NCI-H446 treated with DMSO at 0.1 percent for 48 hours (cell line): ENCODE data around the gene PARP12.

Experiments
- DNase-seq: peaks from one replicate; lab custom pipeline; 2025; lab: John Stamatoyannopoulos, UW

Gene PARP12

GRCh38 chr7:140059273-140060242 is 3.2 kb downstream of the PARP12 start:
- DNase-seq: no peak

DNA sequence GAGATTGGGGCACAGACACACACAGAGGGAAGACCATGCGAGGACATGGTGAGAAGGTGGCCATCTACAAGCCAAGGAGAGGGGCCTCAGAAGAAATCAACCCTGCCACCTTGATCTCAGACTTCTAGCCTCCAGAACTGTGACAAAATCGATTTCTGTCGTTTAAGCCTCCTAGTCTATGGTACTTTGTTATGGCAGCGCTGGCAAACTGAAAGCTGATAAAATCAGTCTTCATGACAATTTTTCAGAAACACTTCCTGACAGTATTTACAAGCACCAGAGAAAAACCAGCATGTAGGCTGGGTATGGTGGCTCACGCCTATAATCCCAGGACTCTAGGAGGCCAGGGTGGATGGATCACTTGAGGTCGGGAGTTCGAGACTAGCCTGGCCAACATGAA is 4.2 kb downstream of the PARP12 start:
- no peak for DNase-seq

GRCh38 chr7:140057143-140057535 is 5.6 kb downstream of the PARP12 start:
- DNase-seq: no peak

DNA sequence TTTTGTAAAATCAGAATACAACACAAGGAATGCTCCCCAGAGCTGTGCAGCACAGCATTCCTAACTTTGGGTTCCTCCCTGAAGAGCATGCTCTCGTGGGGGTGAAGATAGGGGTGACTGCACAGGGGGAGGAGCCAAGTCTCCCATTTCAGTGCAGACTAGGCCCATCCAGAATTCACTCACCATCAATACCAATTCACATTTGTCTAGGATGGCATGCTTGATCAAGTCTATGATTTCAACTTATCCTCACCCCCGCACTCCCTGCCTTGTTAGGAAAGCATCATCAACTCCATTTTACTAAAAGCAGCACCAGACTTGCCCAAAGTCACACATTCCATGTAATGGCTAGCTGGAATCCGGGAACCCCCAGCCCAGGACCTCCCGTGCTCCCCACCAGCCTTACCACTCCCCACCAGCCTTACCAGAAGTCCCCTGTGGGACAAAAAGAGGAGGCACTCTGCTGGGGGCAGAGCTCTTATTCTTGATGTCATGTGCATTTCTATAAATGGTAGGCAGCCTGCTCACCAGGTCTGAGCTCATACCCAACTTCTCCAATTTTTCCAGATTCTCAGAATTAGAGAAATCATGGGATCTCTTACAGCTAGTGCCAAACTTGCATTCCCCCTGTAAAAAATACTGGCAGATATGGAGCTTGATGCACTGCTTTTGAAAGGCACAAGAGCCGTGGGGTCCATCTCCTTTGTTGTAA is 6.2 kb downstream of the PARP12 start:
- DNase-seq: no peak

DNA sequence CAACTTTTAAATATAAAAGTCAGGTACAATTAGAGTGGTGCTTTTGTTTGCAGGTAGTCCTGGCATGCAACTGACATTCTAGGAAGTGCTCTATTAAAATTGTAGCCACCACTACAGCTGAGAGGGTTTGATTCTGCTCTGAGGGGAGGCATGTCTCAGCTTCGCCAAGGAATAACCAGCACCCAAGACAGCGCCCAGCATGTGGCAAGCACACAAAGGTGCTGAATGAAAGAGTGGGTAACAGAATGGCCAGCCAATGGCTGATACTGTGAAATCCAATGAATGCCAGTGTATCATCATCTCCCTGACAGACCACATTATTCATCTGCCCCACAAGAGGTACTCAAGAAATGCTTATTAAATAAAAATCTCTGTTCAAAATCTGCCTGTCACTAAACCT is 6.9 kb downstream of the PARP12 start:
- no peak for DNase-seq

DNA sequence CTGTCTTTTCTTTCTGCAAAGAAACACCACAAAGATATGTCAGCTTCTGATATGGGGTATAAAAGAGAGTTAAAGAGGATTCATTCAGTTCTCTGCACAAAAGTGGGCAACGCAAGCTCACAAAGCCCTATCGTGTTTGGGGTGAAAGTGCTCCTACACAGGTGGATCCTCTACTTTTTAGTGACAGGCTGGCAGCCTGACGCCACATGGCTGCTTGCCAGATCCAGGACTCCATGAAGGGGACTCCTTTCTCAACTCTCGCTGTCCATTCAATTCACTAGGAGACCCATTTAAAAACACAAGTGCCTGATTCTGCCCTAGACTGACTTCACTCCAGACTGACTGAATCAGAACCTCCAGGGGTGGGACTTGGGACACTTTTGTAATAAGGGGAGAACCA is 8.0 kb downstream of the PARP12 start:
- DNase-seq: no peak

GRCh38 chr7:140053812-140054539 is 8.8 kb downstream of the PARP12 start:
- no peak for DNase-seq

- DNase-seq: no peak
Measured at GRCh38 chr7:140051820-140052219, 10.9 kb downstream of the PARP12 start.

- no peak for DNase-seq
Measured at GRCh38 chr7:140050100-140050499, 12.7 kb downstream of the PARP12 start.

GRCh38 chr7:140049339-140050024 is 13.3 kb downstream of the PARP12 start:
- DNase-seq: no peak

GRCh38 chr7:140048989-140049338 is 13.8 kb downstream of the PARP12 start:
- DNase-seq: no peak

DNA sequence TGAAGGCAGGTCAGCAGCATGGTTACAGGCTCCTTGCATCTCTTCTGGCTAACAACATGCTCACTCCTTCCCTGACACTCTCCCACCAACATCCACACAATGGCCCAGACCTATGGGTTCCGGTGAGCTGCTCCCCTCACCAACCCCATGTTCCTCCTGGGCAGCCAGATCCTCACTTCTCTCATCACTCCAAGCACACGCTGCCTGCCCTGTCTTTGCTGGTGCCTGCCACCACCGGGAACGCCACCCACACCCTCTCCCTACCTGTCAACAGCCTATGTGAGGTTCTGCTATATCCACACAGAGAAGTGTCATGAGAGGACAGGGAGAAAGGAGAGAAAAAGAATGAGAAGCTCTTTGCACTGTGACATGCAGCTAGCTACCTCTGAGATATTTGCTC is 14.6 kb downstream of the PARP12 start:
- DNase-seq: no peak

DNA sequence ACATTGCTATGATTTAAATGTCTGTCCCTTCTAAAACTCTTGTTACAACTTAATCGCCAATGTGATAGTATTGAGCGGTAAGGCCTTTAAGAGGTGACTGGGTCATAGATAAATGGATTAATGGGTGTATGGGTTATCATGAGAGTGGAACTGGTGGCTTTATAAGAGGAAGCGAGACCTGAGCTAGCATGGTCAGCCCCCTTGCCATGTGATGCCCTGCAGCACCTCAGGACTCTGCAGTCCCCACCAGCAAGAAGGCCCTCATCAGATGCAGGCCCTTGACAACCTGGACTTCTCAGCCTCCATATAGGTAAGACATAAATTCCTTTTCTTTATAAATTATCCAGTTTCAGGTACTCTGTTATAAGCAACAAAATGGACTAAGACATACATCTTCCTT is 15.6 kb downstream of the PARP12 start:
- no peak for DNase-seq

DNA sequence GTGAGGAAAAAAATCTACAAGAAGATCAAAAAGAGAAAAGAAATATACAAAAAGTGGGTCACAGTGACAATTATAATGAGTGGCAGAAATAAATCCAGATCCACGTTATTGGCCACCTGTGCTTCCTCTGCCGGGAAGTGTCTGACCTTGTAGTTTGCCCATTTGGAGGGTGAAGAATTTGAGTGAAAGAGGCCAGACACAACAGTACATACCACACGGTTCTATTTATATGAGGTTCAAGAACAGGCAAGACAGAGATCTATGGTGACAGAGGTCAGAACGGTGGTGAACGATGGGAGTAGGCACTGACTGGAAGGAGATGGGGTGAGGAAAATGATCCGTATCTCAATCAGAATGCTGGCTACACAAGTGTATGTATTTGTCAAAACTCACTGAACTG is 17.1 kb downstream of the PARP12 start:
- no peak for DNase-seq

DNA sequence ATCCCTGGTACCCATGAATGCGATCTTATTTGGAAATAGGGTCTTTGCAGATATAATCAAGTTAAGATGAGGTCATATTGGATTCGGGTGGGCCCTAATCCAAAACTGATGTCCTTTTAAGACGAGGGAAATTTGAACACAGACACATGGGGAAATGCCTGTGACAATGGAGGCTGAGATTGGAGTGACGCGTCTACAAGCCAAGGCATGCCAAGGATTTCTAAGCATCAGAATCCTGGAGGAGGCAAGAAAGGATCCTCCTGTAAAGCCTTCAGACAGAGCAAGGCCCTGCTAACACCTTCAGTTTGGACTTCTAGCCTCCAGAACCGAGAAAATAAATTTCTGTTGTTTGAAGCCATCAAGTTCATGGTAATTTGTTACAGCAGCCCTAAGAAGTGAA is 18.5 kb downstream of the PARP12 start:
- DNase-seq: no peak

- DNase-seq: no peak
Measured at GRCh38 chr7:140042386-140042670, 20.4 kb downstream of the PARP12 start.

DNA sequence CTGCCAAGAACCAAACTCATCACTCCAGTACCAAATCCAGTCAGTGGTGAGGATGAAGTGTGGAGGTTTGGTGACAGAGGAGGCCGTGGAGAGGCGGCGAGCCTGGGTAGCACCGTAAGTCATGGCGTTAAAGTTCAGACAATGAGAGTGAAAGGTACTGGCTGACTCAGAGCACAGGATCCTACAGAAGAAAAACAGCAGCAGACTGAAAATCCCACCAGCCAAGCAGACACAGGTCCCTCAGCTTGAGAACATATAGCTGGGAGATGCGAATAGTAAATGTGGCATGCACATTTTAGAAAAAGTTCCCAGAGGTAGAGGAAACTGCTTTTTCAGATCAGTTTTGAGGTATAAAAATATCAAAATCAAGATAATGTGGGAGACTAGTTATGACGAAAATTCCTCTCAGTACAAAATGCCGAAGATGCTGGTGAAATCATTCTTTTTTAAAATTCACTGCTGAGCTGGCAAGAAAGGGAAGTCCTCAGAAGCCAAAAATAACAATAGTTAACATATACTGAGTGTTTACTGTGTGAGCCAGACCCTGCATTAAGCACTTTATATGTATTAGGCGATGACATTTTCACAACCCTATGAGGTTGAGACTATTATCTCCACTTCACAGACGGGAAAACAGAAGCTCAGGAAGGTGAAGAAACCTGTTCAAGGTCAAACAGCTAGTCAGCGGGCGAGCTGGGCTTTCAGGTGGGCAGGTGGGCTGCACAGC is 20.9 kb downstream of the PARP12 start:
- no peak for DNase-seq

GRCh38 chr7:140039896-140040295 is 22.9 kb downstream of the PARP12 start:
- DNase-seq: no peak

GRCh38 chr7:140039066-140039465 is 23.7 kb downstream of the PARP12 start:
- no peak for DNase-seq

- DNase-seq: no peak
Measured at GRCh38 chr7:140036224-140036962, 26.4 kb downstream of the PARP12 start.
